HG03025 (cell line): ENCODE data around the gene SIVA1.

ENCODE experiments used
- ATAC-seq: cut with Tn5 transposase; IDR thresholded peaks from one replicate; pipeline ENCODE4 v1.9.1; 2021; ENCODE audit warnings: mild to moderate bottlenecking, moderate library complexity; ENCODE audit not compliant: unreplicated experiment, low FRiP score

The SIVA1 gene

DNA sequence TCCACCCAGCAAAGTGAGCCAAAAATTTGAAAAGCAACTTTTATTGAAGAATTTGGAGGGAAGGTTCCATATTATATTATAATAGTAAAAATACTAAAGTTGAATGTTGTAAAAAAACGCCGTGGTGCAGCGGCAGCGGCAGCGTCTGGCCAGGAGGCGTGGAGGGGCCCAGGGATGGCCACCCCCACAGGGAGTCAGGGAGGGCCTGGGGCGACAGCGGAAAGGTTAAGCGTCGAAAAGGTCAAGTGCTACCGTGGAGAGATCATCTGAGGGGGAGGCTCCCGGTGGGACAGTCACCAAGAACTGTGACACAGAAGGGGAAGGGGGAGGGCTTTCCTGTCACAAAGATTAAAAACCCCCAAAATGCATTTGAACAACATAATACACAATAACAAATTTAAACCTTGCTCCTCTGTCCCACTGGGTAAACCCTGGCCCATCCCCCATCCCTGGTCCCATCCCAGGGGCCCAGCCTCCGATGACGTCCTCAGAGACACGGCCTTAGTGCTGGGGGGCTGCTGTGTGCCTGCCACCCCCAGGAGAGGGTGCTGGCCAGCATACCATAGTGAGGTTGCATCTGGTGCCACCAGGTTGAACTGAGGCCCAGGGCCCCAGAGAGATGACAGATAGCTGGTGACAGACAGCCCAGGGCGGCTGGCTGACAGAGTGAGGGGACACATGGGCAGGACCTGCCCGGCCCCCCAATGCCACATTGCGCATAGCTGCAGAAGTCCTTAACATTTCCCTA lies 16.6 kb downstream of the SIVA1 start:
- no peak for ATAC-seq

DNA sequence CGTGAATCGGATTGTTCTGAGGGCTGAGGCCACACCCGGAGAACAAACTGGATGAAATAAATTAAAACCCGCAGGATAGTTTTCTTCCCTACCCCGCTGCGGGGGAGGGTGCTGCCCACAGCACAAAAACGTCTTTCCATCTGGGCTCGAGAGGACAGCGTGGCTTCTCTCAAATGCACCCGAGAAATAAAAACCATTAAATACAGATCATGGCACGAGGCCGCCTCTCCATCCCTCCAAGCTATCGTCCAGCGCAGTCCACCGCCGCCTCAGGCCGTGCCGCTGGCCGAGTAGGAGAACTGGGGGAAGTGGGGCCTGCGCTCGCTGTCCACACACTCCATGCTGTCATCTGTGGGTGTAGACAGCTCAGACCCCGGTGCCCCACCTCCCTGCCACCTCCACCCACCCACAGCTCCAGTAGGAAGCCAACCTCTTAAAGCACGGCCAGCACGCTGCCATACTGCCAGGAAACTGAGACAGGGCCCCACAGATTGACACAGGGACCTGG lies 17.2 kb downstream of the SIVA1 start:
- ATAC-seq: no peak

DNA sequence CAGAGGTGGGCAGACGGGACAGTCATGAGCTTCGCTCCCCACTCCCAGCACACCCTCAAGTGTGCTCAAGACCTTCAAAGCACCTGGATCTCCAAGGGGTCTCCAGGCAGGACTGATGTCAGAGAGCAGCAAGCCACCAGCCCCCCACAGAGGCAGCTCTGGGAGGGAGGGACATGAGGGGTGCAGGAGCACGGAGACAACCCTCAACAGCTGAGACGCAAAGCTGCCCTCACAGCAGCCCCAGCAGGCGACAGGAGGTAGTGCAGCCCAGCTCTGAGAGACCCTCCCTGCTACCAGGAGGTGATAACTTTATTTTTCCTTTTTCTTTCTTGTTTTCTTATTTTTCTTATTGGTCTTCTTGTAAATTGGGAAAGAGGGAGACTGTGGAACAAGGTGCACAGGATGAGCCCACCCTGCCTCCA lies 17.9 kb downstream of the SIVA1 start:
- no peak for ATAC-seq

DNA sequence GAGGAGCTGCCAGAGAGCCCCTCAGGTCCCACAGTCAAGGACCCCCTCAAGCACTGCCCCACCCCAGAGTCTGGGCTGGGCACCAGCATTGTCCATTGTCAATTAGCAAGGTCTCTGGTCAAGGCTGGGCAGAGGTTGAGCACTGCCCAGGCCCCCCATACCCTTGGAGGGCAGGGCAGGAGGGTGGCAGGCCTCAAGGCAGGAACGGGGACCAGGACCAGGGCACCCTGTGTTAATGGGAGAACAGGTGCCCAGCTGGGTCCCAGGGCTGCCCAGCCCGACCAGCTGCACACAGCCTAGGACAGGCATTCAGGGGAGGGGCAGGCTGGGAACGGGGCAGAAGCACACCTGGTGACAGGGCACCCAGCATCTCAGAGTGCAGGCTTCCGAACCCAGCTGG lies 18.4 kb downstream of the SIVA1 start:
- ATAC-seq: no peak

DNA sequence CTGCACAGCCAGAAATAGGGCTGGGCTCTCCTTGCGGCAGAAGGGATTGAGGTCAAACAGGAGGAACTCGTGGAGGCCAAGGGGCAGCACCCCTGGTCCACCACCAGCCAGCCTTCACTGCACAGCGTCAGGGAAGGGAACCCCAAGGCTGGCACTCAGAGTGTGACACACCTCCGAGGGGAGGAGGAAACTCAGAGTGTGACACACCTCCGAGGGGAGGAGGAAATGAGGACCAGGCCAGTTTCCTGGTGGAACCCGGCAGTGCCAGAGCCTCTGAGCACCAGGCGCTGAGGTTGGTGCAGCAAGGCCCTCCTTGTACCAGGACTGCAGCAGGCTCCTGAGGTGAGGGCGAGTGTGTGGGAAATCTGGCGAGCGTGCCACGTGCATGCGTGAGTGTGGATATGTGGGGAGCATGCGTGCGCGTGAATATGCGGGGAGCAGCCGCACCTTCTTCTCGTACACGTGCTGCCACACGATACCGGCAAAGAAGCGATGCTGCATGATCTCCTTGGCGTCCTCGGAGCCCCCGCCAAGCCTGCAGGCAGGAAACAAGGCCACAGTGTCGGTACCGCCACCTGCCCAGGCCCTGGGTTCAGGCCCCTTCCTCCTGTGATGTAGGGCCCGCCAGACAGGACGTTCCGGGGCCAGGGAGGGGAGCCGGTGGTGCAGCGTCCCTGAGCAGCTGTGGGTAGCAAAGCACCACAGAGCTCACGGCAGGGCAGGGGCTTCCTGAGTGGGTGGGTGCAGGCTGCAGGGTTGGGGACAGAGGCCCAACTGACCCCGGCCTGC lies 19.2 kb downstream of the SIVA1 start:
- ATAC-seq: no peak

DNA sequence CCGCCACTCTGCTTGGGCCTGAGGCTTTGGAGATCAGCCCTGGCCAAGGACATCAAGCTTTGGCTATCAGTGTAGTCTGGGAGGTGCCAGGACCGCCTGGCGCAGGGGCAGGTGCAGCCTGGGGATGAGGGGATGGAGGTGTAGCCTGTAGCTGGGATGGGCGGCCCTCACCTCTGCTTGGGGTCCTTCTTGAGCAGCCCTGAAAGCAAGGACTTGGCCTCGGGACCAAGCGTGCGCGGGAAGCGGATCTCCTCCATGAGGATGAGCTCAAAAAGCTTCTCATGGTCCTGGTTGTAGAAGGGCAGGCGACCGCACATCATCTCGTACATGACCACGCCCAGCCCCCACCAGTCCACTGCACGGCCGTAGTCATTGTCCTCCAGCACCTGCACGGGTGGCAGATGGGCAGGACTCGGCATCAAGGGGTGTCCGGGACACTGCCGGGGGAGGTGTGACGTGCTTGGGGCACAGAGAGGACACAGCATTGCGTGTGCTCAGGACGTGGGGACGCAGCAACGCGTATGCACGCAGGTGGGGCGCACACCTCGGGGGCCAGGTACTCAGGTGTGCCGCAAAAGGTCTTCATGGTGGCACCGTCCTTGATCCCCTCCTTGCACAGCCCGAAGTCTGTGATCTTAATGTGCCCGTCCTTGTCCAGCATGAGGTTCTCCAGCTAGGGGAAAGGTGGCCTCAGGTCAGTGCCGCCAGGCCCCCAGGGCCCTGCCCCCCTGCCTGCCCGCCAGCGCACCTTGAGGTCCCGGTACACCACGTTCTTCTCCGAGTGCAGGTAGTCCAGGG lies 20.0 kb downstream of the SIVA1 start:
- ATAC-seq: no peak

DNA sequence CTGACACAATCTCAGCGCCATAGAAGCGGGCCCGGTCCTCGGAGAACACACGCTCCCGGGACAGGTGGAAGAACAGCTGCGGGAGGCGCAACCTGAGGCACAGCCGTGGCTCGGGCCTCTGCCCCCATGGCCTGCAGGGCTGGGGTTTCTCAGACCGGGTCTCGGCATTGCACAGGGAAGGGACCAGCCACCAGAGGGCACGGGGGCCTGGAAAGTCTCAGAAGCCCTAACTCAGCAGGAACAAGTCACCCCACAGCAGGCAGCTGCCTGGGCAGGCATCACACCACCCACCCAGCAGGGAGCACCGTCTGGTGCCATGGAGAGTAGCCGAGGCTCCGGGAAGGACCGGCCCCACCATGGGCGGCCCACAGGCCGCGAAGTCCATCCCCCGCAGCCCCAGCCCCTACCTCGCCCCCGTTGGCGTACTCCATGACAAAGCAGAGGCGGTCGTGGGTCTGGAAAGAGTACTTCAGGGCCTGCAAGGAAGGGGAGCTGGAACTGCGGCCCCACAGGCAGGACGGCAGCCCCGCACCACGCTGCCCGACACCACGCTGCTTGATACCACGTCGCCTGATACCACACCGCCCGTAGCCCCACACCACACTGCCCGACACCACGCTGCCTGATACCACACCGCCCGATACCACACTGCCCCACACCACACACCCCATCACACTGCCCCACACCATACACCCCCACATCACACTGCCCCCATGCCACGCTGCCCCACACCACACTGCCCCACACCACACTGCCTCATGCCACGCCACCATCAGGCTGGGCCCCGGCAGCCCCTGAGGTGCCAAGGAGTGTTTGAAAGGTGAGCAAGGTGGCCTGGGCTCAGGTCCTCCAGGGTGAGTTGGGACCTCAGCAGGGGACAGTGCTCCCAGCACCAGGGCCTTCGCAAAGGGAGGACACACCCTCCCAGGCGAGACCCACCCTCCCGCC lies 20.8 kb downstream of the SIVA1 start:
- no peak for ATAC-seq

DNA sequence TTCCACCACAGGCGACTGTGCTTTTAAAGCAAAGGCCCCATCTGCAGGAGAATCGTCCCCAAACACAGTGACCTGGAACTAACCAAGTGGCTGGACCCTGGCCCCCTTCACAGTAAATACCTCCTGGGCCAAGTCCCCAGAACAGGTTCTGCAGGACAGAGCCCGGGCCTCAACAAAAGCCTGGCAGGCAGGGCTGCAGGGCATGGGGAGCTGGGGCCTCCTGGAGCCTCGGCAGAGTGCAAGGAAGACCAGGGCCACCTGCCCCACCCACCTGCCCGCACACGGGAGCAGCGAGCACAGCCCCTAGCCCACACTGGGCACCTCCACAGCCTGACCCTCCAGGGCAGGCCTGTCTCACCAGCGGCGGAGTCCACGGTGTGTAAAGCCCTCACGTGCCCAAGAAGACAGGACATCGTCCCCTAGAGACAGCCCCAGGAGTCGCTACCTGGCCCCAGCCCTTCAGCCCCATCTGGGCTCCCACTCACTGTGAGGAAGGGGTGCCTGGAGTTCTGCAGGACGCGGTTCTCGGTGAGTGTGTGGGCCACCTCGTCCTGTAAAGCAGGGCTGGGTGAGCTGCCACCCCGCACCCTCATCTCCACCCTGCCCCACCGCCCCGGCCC lies 21.6 kb downstream of the SIVA1 start:
- ATAC-seq: no peak

DNA sequence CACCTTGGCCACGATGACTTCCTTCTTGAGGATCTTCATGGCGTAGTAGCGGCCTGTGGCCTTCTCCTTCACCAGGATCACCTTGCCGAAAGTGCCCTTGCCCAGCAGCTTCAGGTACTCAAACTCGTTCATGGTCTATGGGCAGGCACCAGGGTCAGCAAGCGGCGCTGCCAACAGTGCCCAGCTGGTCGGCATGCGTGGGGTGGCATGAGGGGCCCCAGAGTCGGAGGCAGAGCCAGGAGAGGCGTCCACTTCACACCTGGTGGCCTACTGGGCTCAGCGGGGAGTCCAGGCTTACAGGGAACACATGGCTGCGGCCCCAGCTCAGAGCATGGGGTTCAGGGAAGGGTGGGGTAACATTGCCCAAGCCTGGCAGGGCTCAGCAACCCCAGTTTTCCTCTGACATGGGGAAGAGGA lies 22.1 kb downstream of the SIVA1 start:
- ATAC-seq: no peak

DNA sequence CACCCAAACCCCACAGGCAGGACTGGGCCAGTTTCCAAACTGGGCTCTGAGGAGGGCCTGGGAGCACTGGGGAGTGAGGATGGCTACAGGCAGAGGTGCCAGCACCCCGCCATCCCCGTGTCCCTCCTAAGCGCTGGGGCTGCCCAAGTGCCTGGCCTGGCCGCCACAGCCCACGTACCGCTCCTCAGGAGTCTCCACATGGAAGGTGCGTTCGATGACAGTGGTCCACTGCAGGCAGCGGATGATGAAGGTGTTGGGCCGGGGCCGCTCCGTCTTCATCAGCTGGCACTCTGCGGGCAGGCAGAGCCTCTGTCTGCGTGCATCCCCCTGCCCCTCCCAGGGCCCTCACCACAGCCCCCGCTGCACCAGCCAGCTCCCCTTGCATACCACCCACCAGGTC lies 23.5 kb downstream of the SIVA1 start:
- ATAC-seq: no peak

DNA sequence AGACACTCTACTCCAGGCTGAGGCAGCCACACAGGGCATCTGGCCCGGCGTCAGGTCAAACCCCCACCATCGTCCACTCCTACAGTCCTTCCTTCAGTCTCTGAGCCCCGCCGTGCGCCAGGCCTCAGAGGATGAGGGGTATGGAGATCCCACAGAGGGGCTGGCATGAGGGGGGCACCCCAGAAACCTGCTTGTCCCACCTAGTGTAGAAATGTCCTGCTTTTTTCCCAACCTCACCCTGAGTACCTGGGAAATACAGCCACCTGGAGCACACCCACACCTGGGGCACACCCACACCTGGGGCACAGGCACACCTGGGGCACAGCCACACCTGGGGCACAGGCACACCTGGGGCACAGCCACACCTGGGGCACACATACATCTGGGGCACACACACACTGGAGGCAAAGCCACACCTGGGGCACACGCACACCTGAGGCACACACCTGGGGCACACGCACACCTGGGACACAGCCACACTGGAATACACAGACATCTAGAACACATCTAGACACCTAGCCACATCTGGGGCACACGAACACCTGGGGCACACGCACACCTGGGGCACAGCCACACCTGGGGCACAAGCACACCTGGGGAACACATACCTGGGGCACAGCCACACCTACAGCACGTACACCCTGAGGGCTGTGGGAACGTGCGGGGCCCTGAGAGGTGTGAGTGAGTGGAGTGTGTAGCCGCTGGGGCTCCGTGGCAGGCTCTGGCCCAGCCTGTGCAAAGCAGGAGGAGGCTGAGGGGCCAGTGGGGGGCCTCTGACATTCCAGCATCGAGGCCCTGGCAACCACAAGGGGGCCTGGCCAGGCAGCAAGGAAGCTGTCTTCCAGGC lies 24.2 kb downstream of the SIVA1 start:
- no peak for ATAC-seq

DNA sequence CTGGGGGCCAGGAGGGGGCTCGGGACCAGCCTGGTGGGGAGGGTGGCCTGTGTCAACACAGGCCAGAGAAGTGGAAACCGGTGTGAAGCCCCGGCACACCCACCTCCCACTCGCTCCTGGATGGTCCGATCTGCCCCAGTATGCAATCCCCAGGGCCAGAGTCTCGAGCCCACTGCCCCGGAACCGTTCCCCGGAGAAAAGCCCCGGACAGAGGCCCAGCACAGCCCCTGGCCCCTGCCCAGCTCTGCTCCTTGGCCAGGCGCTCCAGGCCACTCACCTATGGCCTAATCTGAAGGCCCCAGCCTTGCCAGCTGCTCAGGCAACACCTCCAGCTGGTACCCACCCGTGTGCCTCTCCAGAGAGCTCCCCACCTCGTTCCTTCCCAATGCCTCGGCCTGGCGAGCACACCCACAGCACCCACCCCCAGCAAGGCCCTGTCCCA lies 24.9 kb downstream of the SIVA1 start:
- ATAC-seq: no peak

DNA sequence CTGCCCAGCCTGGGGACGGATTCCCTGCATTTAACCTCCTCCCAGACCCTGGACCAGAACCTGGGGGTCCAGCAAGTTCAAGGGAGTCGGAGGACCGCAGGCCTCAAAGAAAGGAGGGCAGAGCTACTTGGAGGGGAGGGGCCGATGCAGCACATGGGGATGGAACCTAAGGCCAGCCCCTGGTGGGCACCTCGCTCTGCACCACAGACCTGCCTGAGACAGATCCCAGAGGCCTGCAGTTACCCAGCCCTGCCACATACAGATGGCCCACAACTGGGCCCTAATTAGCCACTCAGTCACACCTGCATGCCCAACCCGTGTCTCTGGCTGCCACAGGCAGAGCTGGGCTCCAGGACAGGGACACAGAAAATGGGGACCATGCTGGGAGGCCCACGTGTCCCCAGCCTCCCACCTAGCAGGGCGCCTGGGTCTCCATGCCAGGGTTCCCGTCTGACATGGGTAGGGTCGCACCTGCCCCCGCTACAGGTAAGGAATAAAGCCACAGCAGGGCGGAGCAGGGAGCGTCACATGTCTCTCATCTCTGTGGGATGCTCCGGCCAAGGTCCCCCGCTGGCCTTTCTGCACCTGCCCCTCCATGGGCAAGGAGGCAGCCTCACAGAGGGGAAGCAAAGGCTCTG lies 25.9 kb downstream of the SIVA1 start:
- ATAC-seq: no peak

DNA sequence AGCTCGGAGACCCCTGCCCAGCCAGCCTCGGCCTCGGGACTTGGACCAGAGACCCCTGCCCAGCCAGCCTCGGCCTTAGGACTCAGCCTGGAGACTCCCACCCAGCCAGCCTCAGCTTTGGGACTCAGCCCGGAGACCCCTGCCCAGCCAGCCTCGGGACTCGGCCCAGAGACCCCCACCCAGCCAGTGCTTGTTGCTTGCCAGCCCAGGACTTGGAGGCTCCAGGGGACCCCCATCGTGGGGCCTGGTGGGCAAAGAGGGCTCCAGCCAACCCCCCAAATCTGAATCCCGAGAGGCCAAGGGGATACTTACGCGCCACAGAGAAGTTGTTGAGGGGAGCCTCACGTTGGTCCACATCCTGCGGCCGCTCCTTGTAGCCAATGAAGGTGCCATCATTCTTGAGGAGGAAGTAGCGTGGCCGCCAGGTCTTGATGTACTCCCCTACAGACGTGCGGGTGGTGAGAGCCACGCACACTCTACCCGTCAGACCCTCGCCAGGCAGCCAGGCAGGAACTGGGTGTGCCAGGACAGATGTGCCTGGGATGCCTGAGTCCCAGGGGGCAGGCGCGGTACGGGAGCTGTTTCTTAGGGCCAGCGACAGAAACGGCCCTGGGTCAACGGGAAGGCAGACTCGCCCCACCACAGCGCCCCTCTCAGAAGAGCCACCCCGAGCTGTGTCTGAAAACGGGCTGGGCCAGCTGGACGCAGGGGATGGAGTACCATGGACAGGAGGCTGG lies 27.0 kb downstream of the SIVA1 start:
- ATAC-seq: no peak

DNA sequence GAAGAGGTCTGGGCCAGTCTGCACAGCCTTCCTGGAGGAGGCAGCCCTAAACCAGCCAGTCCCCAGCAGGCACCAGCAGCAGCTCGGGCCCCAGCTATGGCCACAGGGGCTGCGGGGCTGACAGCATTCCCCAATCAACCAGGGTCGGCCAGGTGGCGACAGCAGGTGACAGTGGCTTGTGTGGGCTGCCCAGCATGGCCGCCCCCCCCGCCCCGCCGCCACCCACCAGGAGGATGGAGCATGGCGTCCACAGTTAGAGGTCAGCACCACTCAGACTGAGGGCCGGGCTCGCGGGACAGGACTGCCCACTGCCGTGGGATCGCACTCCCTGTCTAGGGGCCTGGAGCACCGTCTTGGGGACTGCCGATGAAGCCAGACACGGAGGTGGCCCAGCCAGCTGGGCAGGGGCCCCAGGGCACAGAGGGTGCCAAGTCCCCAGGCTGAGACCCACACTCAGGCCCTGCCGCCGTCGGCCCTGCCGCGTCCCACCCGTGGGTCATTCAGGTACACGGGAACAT lies 27.6 kb downstream of the SIVA1 start:
- no peak for ATAC-seq

DNA sequence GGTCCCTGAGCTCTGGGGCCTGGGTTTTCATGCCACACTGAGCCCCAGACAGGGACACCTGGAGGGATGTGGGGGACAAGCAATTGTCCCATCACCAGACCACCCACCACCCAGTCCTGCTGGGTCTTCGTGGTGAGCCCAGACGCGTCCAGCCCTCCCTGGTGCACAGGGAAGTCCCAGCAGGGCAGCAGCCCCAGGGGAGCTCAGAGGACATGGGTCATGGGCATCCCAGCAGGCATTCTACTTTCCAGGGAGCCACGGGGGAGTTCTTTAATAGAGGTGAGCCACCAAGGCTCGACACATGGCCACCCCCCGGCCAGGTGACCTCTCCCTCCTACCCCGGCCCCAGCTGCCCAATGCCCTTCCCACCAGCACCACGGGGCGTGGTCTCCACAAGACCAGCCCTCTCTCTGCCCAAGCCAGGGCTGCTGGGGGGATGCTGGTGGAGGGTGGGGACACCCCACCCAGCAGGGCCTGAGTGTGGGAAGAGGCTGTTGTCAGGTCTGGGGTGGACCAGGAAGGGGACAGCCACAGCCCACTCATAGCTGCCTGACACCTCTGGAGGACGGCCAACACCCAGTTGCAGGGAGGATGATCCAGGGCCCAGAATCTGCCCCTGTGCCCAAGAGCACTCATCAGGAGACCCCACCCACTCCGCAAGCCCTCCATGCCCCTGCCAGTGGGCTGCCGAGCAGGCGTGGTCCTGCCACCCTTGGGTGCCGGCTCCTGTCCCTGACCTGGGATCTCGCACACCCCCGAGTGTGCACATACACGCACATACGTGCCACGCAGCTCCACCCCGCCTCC lies 28.5 kb downstream of the SIVA1 start:
- no peak for ATAC-seq
